C1 segment of cervical spinal cord (tissue), 14 donors: ENCODE results near the gene PLEKHG1.

Experiments
- DNase-seq, 14 donors: peaks; one replicate each; lab custom pipeline; 2025; lab: John Stamatoyannopoulos, UW

PLEKHG1 gene

GRCh38 chr6:150599199-150600009, at the start of gene PLEKHG1:
TSS of gene PLEKHG1 (plus strand) at chr6:150599885. CDS start at chr6:150733682, 133,797 bp downstream.
- DNase-seq: peak in 6 of 14 donors; percentile 22 to 62 (median 32)

GRCh38 chr6:150550244-150550643, 49.4 kb upstream of the PLEKHG1 start:
- DNase-seq: no peak

GRCh38 chr6:150557043-150557599, 42.6 kb upstream of the PLEKHG1 start:
- DNase-seq: no peak

GRCh38 chr6:150560004-150560883, 39.4 kb upstream of the PLEKHG1 start:
- no peak for DNase-seq

- DNase-seq: no peak
Measured at GRCh38 chr6:150560884-150561219, 38.8 kb upstream of the PLEKHG1 start.

DNA sequence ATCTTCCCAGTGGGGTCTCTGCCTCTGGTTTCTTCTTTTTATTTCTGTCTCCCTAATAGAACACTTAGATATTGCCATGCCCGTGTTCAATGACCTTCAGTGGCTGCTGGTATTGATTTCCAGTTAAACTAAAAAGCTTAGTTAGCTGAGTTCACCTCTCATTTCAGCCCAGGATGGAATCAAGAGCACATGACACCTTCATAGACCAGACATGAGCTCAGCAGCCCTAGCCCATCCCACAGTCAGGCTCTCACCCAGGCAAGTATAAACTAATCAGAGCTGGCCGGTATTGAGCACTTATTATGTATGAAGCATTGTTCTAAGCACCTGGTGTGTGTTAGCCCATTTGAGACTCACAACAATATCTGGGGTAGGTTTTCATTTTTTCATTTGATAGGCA, 33.7 kb upstream of the PLEKHG1 start:
- no peak for DNase-seq

GRCh38 chr6:150566486-150566885, 33.2 kb upstream of the PLEKHG1 start:
- DNase-seq: no peak

DNA sequence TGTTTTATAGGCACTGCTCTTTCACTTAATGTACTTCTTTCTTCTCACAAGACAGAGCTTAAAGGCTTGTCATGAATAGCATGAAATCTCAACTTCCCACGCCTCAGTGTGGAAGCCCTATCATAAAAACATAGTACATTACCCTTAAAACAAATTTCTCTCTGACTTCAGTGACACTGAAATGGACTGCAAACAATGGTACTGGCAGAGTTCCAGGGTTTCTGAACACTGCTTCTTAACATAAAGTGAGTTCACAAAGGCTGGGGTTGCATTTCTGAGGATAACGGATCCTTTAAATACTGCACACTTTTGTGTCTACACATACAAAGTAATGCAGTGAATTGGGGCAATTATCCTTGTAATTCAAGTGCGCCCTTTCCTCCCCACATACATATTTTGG, 32.3 kb upstream of the PLEKHG1 start:
- DNase-seq: no peak

DNA sequence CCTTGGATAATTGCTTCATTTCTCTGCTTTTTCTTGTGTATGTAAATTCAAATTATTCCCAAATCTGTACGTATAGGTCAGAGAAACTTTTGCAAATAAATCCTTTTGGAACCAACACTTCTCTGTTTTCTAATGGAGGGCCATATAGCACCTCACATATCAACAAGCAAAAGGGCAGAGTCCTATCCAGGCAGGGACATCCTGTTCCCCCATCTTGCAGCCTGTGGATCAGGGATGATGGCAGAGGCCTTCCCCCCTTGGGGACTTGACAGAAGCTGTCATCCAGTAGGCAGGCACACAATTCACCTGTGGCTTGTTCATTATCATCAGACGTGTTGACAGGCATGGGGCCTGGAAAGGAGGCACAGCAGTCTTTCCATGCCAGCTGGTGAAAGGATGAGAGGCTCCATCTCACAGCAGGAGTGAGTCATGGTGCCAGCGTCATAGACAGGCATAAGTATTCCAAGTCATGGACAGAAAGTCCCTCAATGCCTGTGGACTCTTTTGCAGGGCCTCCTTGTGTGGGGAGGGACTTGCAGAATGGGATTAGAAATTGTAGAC, 31.8 kb upstream of the PLEKHG1 start:
- peak in 2 of 14 donors; percentile 21 to 66 for DNase-seq

GRCh38 chr6:150568560-150568959, 31.1 kb upstream of the PLEKHG1 start:
- no peak for DNase-seq

GRCh38 chr6:150569161-150569560, 30.5 kb upstream of the PLEKHG1 start:
- no peak for DNase-seq

DNA sequence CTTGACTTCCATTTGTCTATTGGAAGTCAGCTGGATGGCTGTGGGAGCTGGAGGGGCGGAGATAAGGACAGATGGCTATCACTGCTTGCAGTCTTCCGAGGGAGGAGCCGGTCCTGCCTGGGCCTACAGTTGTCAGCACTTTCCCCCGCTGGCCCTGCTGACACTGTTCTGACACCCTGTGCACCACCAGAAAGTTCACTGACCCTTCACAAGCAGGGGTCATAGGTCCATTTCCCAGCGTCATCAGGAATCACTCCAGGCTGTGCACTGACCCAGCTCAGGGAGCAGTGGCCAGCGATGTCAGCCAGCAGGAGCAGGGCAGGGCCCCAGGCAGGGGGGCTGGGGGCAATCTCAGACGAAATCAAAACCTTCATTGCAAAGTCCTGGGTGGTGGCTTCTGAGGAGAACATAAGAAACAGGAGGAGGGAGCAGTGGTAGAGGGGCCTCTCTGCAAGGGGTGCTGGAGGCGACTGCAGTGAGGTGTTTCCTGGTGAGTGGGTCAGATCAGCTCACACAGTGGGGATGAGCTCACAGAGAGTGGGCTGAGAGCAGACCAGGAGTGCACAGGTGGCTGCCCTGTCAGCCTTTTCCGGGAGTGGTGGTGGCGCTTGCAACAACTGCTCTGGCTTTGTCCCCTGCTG, 26.5 kb upstream of the PLEKHG1 start:
- DNase-seq: no peak

DNA sequence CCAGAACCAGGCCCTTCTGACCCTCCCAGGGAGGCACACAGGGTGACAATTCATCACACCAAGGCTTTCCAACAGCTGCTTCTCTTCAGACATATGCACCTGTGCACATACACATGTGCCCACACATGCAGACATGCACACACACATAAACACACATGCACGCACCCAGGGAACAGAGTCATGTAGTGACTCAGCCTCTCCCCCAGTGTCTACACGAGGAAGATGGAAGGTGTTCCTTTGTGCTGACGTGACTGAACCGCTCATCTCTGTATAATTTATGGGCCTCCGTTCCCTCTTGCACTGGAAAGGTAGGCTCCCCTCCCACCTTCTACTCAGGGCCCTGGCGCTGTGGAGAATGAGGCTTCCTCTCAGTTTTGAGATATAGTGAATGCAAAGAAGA, 23.8 kb upstream of the PLEKHG1 start:
- no peak for DNase-seq

- DNase-seq: no peak
Measured at GRCh38 chr6:150576651-150577226, 22.9 kb upstream of the PLEKHG1 start.

GRCh38 chr6:150579611-150580010, 20.1 kb upstream of the PLEKHG1 start:
- DNase-seq: peak in 2 of 14 donors; percentile 3 to 38

DNA sequence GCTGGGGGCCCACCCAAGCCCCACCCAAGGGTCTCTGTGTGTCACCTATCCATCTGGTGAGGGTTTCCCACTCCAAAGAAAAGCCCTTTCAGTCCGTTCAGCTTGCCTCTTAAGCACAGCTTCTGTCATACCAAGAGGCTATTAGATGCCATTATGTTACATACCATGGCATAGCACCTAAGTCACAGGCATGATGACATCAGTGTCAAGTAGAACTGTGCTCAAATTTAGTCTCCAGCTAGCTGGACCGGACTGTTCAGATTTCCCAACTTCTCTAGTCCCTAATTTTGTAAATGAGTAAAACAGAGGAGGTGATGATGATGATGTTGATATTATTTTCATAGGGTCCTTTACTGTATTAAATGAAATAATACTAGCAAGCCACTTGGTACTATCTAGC, 19.2 kb upstream of the PLEKHG1 start:
- no peak for DNase-seq

GRCh38 chr6:150584065-150584464, 15.6 kb upstream of the PLEKHG1 start:
- DNase-seq: no peak

DNA sequence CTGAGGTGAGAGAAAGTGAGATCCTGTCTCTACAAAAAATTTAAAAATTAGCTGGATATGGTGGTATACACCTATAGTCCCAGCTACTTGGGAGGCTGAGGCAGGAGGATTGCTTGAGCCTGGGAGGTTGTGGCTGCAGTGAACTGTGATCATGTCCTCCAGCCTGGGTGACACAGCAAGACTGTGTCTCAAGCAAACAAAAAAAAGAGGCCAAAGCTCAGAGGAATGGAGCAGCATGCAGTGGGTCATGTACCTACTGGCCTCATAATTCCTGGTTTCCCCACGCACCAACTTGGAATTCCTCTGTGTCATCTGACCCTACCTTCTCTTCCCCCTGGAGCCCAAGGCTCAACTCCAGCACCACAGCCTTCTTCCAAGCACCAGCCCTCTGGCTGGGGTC, 15.1 kb upstream of the PLEKHG1 start:
- DNase-seq: no peak

GRCh38 chr6:150586850-150587359, 12.8 kb upstream of the PLEKHG1 start:
- DNase-seq: no peak

DNA sequence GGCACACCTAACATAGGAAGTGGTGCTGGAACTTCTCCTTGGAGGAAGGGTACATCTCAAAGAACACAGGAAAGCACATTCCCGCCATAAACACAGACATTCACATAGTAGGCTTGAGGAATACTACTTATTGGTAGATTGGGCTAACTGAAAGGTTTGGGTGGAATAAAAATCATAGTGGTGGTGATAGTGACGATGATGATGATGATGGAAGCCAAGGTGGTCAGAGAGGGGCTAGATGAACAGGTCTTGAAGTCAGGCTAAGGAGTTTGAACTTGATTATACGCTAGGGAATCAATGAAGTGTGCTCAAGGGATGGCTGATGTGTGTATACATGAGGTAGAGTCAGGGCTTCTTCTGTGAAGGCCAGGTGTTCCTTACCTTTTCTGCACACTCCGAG, 12.0 kb upstream of the PLEKHG1 start:
- DNase-seq: no peak

DNA sequence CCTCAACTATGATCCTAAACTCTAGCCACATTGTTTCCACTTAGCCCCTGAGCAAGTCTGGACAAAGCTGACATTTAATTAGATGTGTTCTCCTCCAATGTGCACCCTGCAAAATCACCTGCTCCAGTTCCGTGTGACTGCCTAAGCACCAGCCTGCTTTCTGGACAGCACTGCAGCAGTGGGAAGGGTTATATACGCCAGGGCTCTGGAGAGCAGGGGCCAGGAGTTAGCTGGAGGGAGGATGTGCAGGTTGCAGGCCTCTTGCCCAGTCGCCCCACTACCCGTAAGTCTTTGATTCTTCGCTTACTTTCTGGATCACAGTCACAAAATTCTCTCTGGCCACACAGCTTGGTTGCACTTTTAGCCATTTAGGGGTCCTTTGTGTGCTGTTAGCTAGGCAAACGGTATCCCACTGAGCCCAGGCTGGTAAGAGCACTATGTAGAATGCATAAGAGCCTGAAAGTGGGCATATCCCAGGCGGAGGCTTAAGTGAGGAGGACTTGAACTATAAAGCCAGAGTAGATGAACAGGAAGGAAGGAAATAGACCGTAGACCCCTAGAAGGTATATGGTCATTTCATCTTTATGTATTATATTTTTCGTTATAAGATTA, 10.7 kb upstream of the PLEKHG1 start:
- DNase-seq: no peak
